HCT116 (cell line): ENCODE measurements around the gene OSBPL10.

Experiments used
- CEBPB ChIP-seq: IDR thresholded peaks from 2 replicates; pipeline ENCODE4 v1.6.1; 2012; ENCODE audit warnings: low read depth
- CTCF ChIP-seq, 3 experiments: fragments of 200-600 bp in 1 of 3; sonication (generic) in 1 of 3; IDR thresholded peaks in 2 of 3; conservative IDR thresholded peaks in 1 of 3; 2 replicates each; pipeline ENCODE4 v1.5.1; 2012 to 2017; ENCODE audit warnings: low read depth in 2 of 3, low read length in 2 of 3, antibody characterized with exemption in 1 of 3, borderline replicate concordance in 1 of 3, control low read depth in 1 of 3, mild to moderate bottlenecking in 1 of 3, mixed read lengths in 1 of 3, mixed run types in 1 of 3, moderate library complexity in 1 of 3; ENCODE audit not compliant: insufficient read depth in 1 of 3
- EGR1 ChIP-seq: IDR thresholded peaks from 2 replicates; pipeline ENCODE4 v1.6.1; 2012; ENCODE audit warnings: low read depth
- EZH2phosphoT487 ChIP-seq: fragments of 200-600 bp; IDR thresholded peaks from 2 replicates; pipeline ENCODE4 v1.6.1; 2018; ENCODE audit warnings: antibody characterized with exemption, borderline replicate concordance
- MAX ChIP-seq: IDR thresholded peaks from 2 replicates; pipeline ENCODE4 v1.6.1; 2012
- POLR2A ChIP-seq: IDR thresholded peaks from 2 replicates; pipeline ENCODE4 v1.7.0; 2011; ENCODE audit warnings: borderline replicate concordance; ENCODE audit not compliant: insufficient read depth, insufficient read length; ENCODE audit errors: extremely low read depth
- POLR2AphosphoS5 ChIP-seq: IDR thresholded peaks from 2 replicates; pipeline ENCODE4 v1.6.1; 2011; ENCODE audit warnings: mild to moderate bottlenecking, low read depth, low read length, moderate library complexity
- TF ChIP-seq, protein P1 (sequence below): IDR thresholded peaks from 2 replicates; pipeline ENCODE4 v1.6.1; 2012; ENCODE audit warnings: low read depth

- TF ChIP-seq EZH2phosphoT487 (no peak), POLR2A (no peak), CEBPB (no peak), CTCF (IDR thresholded peaks at IDR 0.05 in 2 of 3, conservative IDR thresholded peaks at IDR 0.05 in 1 of 3; ENCODE audit: borderline replicate concordance in 1 of 3, insufficient read depth in 1 of 3, low read depth in 2 of 3, low read length in 2 of 3) (no peak), MAX (no peak), EGR1 (no peak), POLR2AphosphoS5 (no peak)
- TF ChIP-seq, protein P1, sequence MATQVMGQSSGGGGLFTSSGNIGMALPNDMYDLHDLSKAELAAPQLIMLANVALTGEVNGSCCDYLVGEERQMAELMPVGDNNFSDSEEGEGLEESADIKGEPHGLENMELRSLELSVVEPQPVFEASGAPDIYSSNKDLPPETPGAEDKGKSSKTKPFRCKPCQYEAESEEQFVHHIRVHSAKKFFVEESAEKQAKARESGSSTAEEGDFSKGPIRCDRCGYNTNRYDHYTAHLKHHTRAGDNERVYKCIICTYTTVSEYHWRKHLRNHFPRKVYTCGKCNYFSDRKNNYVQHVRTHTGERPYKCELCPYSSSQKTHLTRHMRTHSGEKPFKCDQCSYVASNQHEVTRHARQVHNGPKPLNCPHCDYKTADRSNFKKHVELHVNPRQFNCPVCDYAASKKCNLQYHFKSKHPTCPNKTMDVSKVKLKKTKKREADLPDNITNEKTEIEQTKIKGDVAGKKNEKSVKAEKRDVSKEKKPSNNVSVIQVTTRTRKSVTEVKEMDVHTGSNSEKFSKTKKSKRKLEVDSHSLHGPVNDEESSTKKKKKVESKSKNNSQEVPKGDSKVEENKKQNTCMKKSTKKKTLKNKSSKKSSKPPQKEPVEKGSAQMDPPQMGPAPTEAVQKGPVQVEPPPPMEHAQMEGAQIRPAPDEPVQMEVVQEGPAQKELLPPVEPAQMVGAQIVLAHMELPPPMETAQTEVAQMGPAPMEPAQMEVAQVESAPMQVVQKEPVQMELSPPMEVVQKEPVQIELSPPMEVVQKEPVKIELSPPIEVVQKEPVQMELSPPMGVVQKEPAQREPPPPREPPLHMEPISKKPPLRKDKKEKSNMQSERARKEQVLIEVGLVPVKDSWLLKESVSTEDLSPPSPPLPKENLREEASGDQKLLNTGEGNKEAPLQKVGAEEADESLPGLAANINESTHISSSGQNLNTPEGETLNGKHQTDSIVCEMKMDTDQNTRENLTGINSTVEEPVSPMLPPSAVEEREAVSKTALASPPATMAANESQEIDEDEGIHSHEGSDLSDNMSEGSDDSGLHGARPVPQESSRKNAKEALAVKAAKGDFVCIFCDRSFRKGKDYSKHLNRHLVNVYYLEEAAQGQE = no peak
Measured at GRCh38 chr3:31704156-31704555, 276.9 kb downstream of the OSBPL10 start.
